Calu3 (cell line): Measurements from ENCODE around the gene AK2. TPM values are rescaled to one million over a fixed set of nuclear protein-coding genes. Genes with fewer than 3 reads are reported as not detected.

Experiments used
- BruUV-seq: library from RNA; stranded (reverse); fragments of 400-500 nt; replicated peaks from 2 replicates; lab custom pipeline; 2021; lab: Mats Ljungman, UMichigan
- CTCF ChIA-PET: fragments of 300-600 bp; sonication (Branson Sonifier 250); formaldehyde crosslinking; loops from one replicate; lab custom pipeline; 2022; ENCODE audit warnings: antibody characterized with exemption; lab: Charles Lee
- DNase-seq: peaks from one replicate; pipeline ENCODE4 v3.0.0; 2022
- H3K27ac Mint-ChIP-seq: one replicate; pipeline ENCODE4 v1.8.0; 2022; ENCODE audit warnings: mixed read lengths; ENCODE audit not compliant: unreplicated experiment
- H3K27me3 Mint-ChIP-seq: one replicate; pipeline ENCODE4 v1.8.0; 2022; ENCODE audit warnings: mixed read lengths; ENCODE audit not compliant: unreplicated experiment
- H3K36me3 Mint-ChIP-seq: one replicate; pipeline ENCODE4 v1.8.0; 2022; ENCODE audit warnings: mild to moderate bottlenecking, moderate library complexity, mixed read lengths; ENCODE audit not compliant: insufficient read depth, unreplicated experiment
- H3K4me1 Mint-ChIP-seq: one replicate; pipeline ENCODE4 v1.8.0; 2022; ENCODE audit warnings: mild to moderate bottlenecking, low read depth, mixed read lengths; ENCODE audit not compliant: unreplicated experiment
- H3K4me3 Mint-ChIP-seq: one replicate; pipeline ENCODE4 v1.8.0; 2022; ENCODE audit warnings: mild to moderate bottlenecking, low read depth, moderate library complexity, mixed read lengths; ENCODE audit not compliant: unreplicated experiment
- H3K9me3 Mint-ChIP-seq: one replicate; pipeline ENCODE4 v1.8.0; 2022; ENCODE audit warnings: low read depth, mixed read lengths; ENCODE audit not compliant: unreplicated experiment
- CTCF ChIP-seq: fragments of 200-600 bp; IDR thresholded peaks from one replicate; pipeline ENCODE4 v1.8.0; 2022; ENCODE audit warnings: antibody characterized with exemption; ENCODE audit not compliant: unreplicated experiment
- intact Hi-C: fragments of 100-400 bp; cut with micrococcal nuclease; formaldehyde crosslinking; loops from one replicate; pipeline ENCODE4 v1.10.0; 2022; ENCODE audit not compliant: unreplicated experiment
- total RNA-seq: library from RNA; stranded (reverse); gene quantifications from 2 replicates; pipeline ENCODE4 v1.2.3, GENCODE V29; 2022

Gene AK2
- total RNA-seq, 1 experiment from 2014 or later = 226 TPM

GRCh38 chr1:32958827-32959226 lies 77.9 kb downstream of the AK2 start:
- no peak overlapping the region for H3K27ac Mint-ChIP-seq
- no peak overlapping the region for H3K4me3 Mint-ChIP-seq
- no TSS peak for BruUV-seq
- peaks cover 31% of the 10 kb centered on the region for H3K4me1 Mint-ChIP-seq
- intact Hi-C loops = no loop called here
- TF ChIP-seq CTCF = no peak
- no peaks in the 10 kb centered on the region for H3K27me3 Mint-ChIP-seq
- CTCF ChIA-PET = no interaction called here
- peaks cover 17% of the 10 kb centered on the region for H3K36me3 Mint-ChIP-seq
- no peaks in the 10 kb centered on the region for H3K9me3 Mint-ChIP-seq
- DNase-seq = no peak

Other genes with a start within 250 kb of the AK2 start
- gene YARS1, start 219.5 kb downstream of the AK2 start, total RNA-seq = 186 and 188 TPM in 2 replicates
- 57.4 and 61.1 TPM in 2 replicates for gene S100PBP, start 219.2 kb downstream of the AK2 start, total RNA-seq
- gene FNDC5, start 166.0 kb downstream of the AK2 start, total RNA-seq = 0.15 TPM in 1 of 2 replicates, not detected in the other
- gene HPCA, start 150.4 kb downstream of the AK2 start, total RNA-seq = not detected in 2 replicates
- 95.9 and 117 TPM in 2 replicates for gene TMEM54, start 135.5 kb downstream of the AK2 start, total RNA-seq
- 21.5 and 23.2 TPM in 2 replicates for gene RNF19B, start 72.1 kb downstream of the AK2 start, total RNA-seq
- 3.3 and 3.6 TPM in 2 replicates for gene AZIN2, start 44.3 kb upstream of the AK2 start, total RNA-seq
- gene TRIM62, start 145.2 kb upstream of the AK2 start, total RNA-seq = 6.9 and 8.8 TPM in 2 replicates
- 28.2 and 29.5 TPM in 2 replicates for gene ZNF362, start 219.6 kb upstream of the AK2 start, total RNA-seq